HAP-1 (cell line): Measurements from ENCODE around the gene ESPNL.

ENCODE experiments used
- DNase-seq, 2 experiments: peaks; one replicate each; pipeline ENCODE4 v3.0.0-alpha.2; 2016 to 2020; ENCODE audit warnings: low spot score in 2 of 2
- H3K27me3 ChIP-seq: fragments of 250-450 bp; sonication (Bioruptor Pico); 2 replicates; pipeline ENCODE4 v1.5.1; 2020; ENCODE audit warnings: low read depth, mild to moderate bottlenecking, moderate library complexity
- H3K36me3 ChIP-seq: fragments of 250-450 bp; sonication (Bioruptor Pico); replicated peaks from 2 replicates; pipeline ENCODE4 v1.5.1; 2020; ENCODE audit warnings: mild to moderate bottlenecking
- H3K4me1 ChIP-seq: fragments of 250-450 bp; sonication (Bioruptor Pico); 2 replicates; pipeline ENCODE4 v1.5.1; 2020; ENCODE audit warnings: mild to moderate bottlenecking
- H3K4me3 ChIP-seq: fragments of 250-450 bp; sonication (Bioruptor Pico); 2 replicates; pipeline ENCODE4 v1.5.1; 2020; ENCODE audit warnings: mild to moderate bottlenecking, moderate library complexity
- H3K9me3 ChIP-seq: fragments of 250-450 bp; sonication (Bioruptor Pico); 2 replicates; pipeline ENCODE4 v1.5.1; 2020; ENCODE audit warnings: mild to moderate bottlenecking, moderate library complexity
- in situ Hi-C: fragments of 300-500 bp; cut with MboI; formaldehyde crosslinking; loops from 3 replicates; pipeline ENCODE4 v1.14.3; 2020; ENCODE audit warnings: low sequenced_read_pairs, inconsistent platforms, mixed read lengths

Gene ESPNL

DNA sequence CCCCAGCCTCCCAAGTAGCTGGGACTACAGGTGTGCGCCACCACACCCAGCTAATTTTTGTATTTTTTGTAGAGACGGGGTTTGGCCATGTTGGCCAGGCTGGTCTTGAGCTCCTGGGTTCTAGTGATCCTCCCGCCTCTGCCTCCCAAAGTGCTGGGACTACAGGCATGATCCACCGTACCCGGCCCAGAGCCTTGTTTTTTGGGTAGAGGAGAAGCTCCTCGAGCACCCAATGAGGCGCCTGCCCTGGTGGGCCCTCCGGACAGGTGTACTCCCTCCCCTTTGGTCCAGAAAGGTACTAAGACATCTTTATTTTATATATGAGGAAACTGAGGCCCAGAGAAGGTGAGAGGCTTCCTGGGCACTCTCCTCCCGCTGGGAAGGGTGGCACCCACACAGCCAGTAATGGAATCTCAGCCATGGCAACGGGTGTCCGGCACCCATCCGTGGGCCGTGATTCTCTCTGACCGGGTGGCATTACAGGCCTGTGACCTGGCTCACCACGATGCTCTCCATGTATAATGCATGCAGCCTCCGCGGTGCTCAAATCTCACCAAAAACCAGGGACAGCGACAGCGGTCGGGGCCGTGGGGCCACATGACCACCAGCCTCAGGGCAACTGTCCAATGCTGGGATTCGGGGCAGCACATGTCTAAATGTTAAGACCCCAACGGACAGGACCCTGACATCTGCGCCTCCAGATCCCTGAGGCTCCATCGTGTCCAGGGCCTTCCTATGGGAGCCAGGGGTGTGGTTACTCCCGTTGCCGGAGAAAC lies 21.6 kb downstream of the ESPNL start:
- no peak overlapping the region for H3K4me3 ChIP-seq
- H3K9me3 ChIP-seq, result no peaks in the 10 kb centered on the region
- 0 out of 2 replicates have a peak, but pooled peaks cover 3% of the 10 kb centered on the region for H3K27me3 ChIP-seq
- H3K36me3 ChIP-seq, result no peaks in the 10 kb centered on the region
- H3K4me1 ChIP-seq, result no peaks in the 10 kb centered on the region
- in situ Hi-C loops, result no loop called here
- no peak for DNase-seq

DNA sequence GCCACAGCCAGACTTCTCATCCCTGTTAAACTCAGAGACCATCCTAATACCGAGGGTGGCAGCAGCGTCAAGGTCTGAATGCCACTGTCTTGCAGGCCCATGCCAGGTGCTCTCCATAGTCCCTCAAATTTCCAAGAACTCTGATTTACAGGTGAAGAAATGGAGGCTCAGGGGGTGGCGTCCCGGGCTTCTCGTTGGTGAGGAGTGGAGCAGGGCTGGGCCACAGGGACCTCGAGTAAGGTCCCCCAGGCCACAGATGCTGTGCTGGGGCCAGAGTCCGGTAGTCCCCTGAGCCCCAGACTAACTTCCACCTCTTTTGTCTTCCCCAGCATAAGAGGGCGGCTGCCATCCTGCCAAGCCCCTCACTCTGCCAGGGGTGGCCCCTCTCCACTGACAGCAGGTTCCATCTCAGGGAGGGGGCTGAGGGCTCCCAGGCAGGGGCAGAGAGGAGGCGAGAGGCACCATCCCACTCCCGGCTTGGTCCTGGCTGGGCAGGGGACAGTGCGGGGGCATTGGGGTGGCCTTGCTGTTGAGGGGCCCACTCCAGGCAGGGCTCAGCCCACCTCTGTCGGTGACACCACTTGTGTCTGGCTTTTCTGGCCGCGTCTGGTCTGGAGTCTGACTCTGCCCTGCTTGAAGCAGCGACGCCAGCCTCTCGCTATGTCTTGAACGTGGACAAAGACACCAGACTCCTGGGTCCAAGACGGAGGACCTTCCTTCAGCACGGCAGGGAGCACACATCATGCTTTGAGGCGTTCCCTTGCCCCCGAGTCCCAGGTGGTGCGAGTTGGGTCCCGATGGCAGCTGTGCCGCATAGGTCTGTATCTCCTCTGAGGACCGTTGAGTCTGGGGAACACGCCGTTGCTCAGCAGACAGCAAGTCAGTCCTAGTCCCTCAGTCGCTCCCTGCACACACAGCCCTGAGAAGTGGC lies 22.4 kb downstream of the ESPNL start:
- no peaks in the 10 kb centered on the region for H3K36me3 ChIP-seq
- H3K4me3 ChIP-seq, result no peak overlapping the region
- DNase-seq, result no peak
- no peaks in the 10 kb centered on the region for H3K4me1 ChIP-seq
- H3K27me3 ChIP-seq, result 0 out of 2 replicates have a peak, but pooled peaks cover 3% of the 10 kb centered on the region
- no peaks in the 10 kb centered on the region for H3K9me3 ChIP-seq
- in situ Hi-C loops, result no loop called here

DNA sequence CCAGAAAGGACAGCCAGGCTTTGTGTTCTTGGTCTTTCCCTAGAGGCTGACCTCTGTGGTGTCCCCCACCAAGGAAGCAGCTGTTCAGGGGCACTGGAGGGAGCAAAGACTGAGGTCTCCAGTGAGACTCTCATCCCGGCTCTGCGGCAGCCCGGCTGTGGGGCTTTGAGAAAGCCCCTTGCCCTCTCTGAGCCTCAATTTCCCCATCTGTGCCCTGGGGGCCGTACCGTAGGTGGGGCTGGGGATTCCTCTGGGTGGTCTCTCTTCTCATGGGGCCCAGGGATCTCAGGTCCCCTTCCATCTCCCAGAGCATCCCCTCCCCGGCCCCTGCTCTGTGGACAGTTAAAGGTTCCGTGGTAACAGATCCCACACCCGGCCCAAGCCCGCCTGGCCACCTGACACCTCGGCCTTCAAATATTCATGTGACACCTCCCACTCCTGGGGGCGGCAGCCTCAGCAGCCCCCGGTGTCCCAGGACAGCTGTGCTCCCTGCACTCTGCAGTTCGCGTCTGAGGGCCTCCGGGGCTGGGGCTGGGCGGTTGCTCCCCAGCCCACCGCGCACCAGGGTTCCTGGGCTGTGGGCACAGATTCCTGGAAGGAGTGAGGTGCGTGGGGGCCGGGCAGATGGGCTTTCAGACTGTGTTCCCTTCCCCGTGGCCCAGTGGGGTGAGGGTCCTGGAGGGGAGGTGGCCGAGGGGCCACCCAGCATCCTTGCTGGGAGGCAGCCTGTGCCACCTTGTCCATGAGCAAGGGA lies 23.3 kb downstream of the ESPNL start:
- no peaks in the 10 kb centered on the region for H3K4me1 ChIP-seq
- in situ Hi-C loops, result no loop called here

DNA sequence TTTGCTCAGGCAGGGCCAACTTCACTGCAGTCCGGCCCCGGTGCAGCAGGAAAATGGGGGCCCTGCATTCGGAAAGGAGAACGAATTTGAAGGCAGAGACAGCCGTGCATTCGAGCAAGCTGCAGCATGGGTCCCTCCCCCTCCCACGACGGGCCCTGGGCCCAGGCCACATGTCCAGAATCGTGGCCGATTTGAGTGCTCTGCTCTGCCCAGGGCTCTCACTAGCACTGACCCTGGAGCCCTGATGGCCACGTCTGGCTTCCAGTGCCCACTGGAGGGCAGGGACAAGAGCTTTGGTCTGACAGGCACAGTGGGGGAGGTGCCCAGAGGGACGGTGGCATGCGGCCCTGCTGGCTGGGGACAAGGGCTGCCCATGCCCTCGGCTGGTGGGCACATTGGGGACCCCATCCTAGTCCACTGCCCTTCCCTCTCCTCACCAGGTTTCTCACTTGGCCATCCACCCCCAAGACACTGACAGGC lies 23.9 kb downstream of the ESPNL start:
- H3K4me3 ChIP-seq, result no peak overlapping the region
- no peak for DNase-seq
- in situ Hi-C loops, result no loop called here
- 0 out of 2 replicates have a peak, but pooled peaks cover 3% of the 10 kb centered on the region for H3K27me3 ChIP-seq
- no peaks in the 10 kb centered on the region for H3K9me3 ChIP-seq
- H3K4me1 ChIP-seq, result no peaks in the 10 kb centered on the region
- H3K36me3 ChIP-seq, result no peaks in the 10 kb centered on the region

More for the DNA sequence above, 23.3 kb downstream of the ESPNL start:
- Histone ChIP-seq H3K4me3 (no peak overlapping the region), H3K9me3 (no peaks in the 10 kb centered on the region), H3K27me3 (0 out of 2 replicates have a peak, but pooled peaks cover 3% of the 10 kb centered on the region), H3K36me3 (no peaks in the 10 kb centered on the region)
- no peak for DNase-seq

DNA sequence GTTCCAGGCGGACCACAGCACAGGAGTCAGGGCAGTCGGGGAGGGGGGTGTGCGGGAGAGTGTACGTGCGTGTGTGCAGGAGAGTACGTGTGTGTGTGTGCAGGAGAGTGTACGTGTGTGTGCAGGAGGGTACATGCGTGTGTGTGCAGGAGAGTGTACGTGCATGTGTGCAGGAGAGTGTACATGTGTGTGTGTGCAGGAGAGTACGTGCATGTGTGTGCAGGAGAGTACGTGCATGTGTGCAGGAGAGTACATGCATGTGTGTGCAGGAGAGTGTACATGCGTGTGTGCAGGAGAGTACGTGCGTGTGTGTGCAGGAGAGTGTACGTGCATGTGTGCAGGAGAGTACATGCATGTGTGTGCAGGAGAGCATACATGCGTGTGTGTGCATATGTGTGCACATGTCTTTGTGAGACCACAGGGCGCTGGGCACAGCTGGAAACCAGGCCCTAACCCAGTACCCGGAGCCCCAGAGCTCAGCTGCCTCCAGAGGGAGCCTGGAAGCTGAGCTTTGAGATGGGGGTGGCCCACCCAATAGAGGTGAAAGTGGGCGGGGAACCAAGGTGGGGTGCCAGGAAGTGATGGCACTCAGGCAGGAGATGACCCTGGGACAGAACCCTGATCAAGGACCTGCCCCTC lies 24.5 kb downstream of the ESPNL start:
- in situ Hi-C loops, result no loop called here

DNA sequence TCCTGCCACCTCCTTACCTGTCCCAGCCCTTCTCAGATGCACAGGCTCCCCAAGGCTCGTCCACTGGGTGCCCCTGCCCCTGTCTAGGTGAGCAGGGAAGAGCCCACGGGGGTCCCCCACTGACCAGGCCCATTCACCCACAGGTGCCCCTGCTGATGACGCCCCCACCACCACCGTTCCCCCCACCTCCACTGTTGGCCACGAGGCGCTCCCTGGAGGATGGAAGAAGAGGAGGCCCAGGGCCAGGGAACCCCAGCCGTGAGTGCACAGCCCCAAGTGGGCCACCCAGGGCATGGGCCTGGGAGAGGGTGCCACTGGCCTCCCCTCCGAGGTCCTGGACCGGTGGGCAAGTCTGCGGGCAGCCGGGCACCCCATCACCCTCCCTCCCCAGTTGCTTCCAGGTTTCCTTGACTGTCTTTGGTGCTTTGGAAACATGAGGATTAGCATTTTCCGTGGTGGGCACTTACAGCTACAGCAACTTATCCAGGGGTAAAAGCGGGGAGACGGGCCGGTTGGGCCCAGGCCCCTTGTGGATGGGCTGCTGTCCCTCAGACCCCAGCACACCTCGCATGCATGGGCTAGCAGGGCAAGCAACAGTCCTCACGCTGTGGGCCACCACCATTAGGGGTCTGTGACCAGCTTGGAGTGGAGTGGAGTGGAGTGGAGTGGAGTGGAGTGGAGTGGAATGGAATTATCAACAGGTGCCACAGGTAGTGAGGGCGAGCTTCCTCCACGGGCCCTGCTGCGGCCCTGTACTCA lies 25.2 kb downstream of the ESPNL start:
- no peaks in the 10 kb centered on the region for H3K4me1 ChIP-seq
- H3K27me3 ChIP-seq, result 0 out of 2 replicates have a peak, but pooled peaks cover 3% of the 10 kb centered on the region
- no peaks in the 10 kb centered on the region for H3K9me3 ChIP-seq
- no peaks in the 10 kb centered on the region for H3K36me3 ChIP-seq
- in situ Hi-C loops, result no loop called here
- DNase-seq, result no peak
- H3K4me3 ChIP-seq, result no peak overlapping the region

More for the DNA sequence above, 24.5 kb downstream of the ESPNL start:
- no peak for DNase-seq
- no peaks in the 10 kb centered on the region for H3K9me3 ChIP-seq
- no peak overlapping the region for H3K4me3 ChIP-seq
- no peaks in the 10 kb centered on the region for H3K4me1 ChIP-seq
- no peaks in the 10 kb centered on the region for H3K36me3 ChIP-seq
- 0 out of 2 replicates have a peak, but pooled peaks cover 3% of the 10 kb centered on the region for H3K27me3 ChIP-seq

DNA sequence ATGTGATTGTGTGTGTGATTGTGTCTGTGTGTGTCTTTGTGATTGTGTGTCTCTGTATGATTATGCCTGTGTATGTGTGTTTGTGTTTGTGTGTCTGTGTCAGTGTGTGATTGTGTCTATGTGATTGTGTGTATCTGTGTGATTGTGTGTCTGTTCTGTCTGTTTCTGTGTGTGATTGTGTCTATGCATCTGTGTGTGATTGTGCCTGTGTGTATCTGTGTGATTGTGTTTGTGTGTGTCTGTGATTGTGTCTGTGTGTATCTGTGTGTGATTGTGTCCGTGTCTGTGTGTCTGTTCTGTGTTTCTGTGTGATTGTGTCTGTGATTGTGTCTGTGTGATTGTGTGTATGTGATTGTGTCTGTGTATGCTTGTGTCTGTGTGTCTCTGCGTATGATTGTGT lies 26.2 kb downstream of the ESPNL start:
- Histone ChIP-seq H3K9me3 (no peaks in the 10 kb centered on the region), H3K4me3 (no peak overlapping the region), H3K27me3 (0 out of 2 replicates have a peak, but pooled peaks cover 3% of the 10 kb centered on the region), H3K4me1 (no peaks in the 10 kb centered on the region), H3K36me3 (no peaks in the 10 kb centered on the region)
- no peak for DNase-seq
- in situ Hi-C loops, result no loop called here

DNA sequence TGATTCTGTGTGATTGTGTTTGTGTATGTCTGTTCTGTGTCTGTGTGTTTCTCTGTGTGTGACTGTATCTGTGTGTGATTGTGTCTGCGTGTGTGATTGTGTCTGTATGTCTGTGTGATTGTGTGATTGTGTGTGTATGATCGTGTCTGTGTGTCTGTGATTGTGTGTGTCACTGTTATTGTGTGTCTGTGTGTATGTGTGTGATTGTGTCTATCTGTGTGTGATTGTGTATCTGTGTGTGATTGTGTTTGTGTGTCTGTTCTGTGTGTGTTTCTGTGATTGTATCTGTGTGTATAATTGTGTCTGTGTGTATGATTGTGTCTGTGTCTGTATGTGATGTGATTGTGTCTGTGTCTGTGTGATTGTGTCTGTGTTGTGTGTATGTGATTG lies 26.6 kb downstream of the ESPNL start:
- in situ Hi-C loops, result no loop called here
- H3K4me1 ChIP-seq, result no peaks in the 10 kb centered on the region

DNA sequence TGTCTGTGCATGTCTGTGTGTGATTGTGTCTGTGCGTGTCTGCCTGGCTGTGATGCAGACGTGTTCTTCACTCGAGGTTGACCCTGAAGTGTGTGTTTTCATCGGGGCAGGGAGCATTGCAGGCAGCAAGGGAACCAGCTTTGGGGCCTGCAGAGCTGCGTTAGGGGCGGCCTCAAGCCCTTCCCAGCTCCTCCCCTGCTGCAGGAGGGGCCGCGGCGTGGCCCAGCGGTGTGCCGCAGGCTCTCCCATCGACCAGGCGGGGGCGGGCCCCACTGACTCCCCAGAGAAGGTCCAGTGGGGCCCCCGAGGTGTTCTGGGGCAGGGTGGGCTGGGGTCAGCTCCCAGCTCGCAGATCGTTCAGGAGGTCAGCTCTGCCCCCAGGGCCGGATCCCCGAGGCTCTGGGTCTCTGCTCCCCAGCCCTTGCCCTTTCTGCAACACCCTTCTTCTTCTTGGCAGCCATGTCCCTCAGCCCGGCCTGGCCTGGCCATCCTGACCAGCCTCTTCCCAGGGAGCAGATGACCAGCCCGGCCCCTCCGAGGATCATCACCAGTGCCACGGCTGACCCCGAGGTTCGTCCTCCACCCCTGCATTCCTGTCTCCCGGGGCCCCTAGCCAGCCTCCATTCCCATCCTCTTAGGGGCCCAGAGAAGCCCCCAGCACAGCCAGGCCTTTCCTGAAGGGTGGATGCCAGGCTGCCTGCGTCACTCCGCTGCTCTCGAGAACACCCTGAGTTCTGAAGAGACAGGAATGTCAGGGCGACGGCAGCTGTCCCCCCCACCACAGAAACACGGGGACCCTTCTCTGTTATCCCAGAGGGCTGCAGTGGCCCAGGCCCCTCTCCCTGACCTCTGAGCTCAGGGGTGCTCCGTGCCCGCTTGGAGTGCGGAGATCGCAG lies 27.3 kb downstream of the ESPNL start:
- 0 out of 2 replicates have a peak, but pooled peaks cover 3% of the 10 kb centered on the region for H3K27me3 ChIP-seq
- DNase-seq, result no peak
- H3K4me1 ChIP-seq, result no peaks in the 10 kb centered on the region
- H3K9me3 ChIP-seq, result no peaks in the 10 kb centered on the region
- in situ Hi-C loops, result no loop called here
- no peak overlapping the region for H3K4me3 ChIP-seq
- no peaks in the 10 kb centered on the region for H3K36me3 ChIP-seq

More for the DNA sequence above, 26.6 kb downstream of the ESPNL start:
- no peaks in the 10 kb centered on the region for H3K36me3 ChIP-seq
- H3K4me3 ChIP-seq, result no peak overlapping the region
- no peaks in the 10 kb centered on the region for H3K9me3 ChIP-seq
- 0 out of 2 replicates have a peak, but pooled peaks cover 3% of the 10 kb centered on the region for H3K27me3 ChIP-seq
- DNase-seq, result no peak

DNA sequence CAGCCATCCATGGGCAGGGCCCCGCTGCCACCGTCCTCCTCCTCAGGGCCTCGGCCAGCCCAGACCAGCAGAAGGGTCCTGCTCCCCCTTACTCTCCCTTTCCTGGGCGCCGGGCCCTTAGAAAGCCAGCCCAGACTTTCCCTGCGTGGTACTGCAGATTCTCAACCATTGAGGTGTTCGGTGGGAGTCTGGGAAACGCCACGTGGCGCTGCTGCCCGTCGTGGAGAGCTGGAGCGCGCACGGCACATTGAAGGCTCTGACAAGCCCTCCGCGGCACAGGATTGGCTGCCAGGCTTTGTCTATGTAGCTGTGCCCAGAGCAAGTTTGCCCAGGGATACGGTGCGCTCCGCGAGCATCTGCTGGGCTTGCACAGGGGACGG lies 27.9 kb downstream of the ESPNL start:
- Histone ChIP-seq H3K9me3 (no peaks in the 10 kb centered on the region), H3K27me3 (no peaks in the 10 kb centered on the region), H3K4me1 (no peaks in the 10 kb centered on the region), H3K36me3 (no peaks in the 10 kb centered on the region), H3K4me3 (no peak overlapping the region)
- in situ Hi-C loops, result no loop called here
- no peak for DNase-seq

DNA sequence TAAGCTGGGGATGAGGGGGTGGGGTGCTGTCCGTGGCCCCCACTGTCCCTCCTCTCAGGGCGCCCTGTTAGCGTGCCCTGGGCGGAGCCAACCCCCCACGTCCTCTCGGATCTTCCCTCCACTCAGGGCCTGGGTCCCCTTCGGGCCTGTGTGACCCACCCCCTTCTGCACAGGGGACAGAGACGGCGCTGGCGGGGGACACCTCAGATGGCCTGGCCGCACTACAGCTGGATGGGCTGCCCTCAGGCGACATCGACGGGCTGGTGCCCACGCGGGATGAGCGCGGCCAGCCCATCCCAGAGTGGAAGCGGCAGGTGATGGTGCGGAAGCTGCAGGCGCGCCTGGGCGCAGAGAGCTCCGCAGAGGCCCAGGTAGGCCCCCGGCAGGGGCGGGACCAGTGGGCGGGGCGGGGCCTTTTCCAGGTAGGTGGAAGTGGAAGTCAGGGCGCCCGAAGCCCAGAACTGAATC lies 28.4 kb downstream of the ESPNL start:
- Histone ChIP-seq H3K9me3 (no peaks in the 10 kb centered on the region), H3K36me3 (no peaks in the 10 kb centered on the region), H3K27me3 (no peaks in the 10 kb centered on the region), H3K4me1 (no peaks in the 10 kb centered on the region), H3K4me3 (no peak overlapping the region)
- no peak for DNase-seq
- in situ Hi-C loops, result no loop called here
